HEK293 (cell line): ENCODE data around the gene BATF2.
A peak's percentile ranks its signal among the peaks of the same experiment; 100 is the strongest.

Experiments used
- CTCF ChIA-PET: fragments of 350-600 bp; formaldehyde crosslinking; extraction: SDS; loops from one replicate; lab custom pipeline; 2021; ENCODE audit warnings: antibody characterized with exemption; lab: Yijun Ruan, JAX
- POLR2A ChIA-PET: fragments of 300-600 bp; formaldehyde crosslinking; extraction: SDS; loops from one replicate; lab custom pipeline; 2020; ENCODE audit warnings: antibody characterized with exemption, inconsistent platforms; lab: Yijun Ruan, JAX
- H3K27ac ChIP-seq: fragments of 200-500 bp; sonication (Bioruptor generic); 2 replicates; pipeline ENCODE4 v1.5.1; 2014; ENCODE audit warnings: low read depth, low read length, control low read depth, inconsistent platforms; ENCODE audit errors: extremely low read depth
- H3K36me3 ChIP-seq, 2 experiments: fragments of 200-500 bp in 1 of 2; sonication (Bioruptor generic) in 1 of 2; 1 replicate in 1 of 2; 2 replicates in 1 of 2; pipeline ENCODE4 v1.5.1; 2014 to 2017; ENCODE audit warnings: inconsistent platforms in 2 of 2, low read length in 2 of 2; ENCODE audit not compliant: control insufficient read depth in 2 of 2, insufficient read depth in 1 of 2
- H3K4me1 ChIP-seq: fragments of 200-500 bp; sonication (Bioruptor generic); 2 replicates; pipeline ENCODE4 v1.5.1; 2014; ENCODE audit warnings: mild to moderate bottlenecking, low read length, inconsistent platforms; ENCODE audit not compliant: control insufficient read depth, insufficient read depth
- H3K4me3 ChIP-seq: 2 replicates; pipeline ENCODE4 v1.5.1; 2011; ENCODE audit warnings: low read depth, mild to moderate bottlenecking, control low read depth, low read length, moderate library complexity
- H3K9me3 ChIP-seq: fragments of 200-500 bp; sonication (Bioruptor generic); 2 replicates; pipeline ENCODE4 v1.5.1; 2014; ENCODE audit warnings: low read depth, low read length, inconsistent platforms; ENCODE audit not compliant: control insufficient read depth, insufficient read depth
- HOXC10 ChIP-seq: sonication (generic); formaldehyde crosslinking; IDR thresholded peaks from 2 replicates; pipeline ENCODE4 v1.8.1; 2023; ENCODE audit warnings: mild to moderate bottlenecking, missing genetic modification reagents
- KLF17 ChIP-seq: fragments of 450-650 bp; formaldehyde crosslinking; IDR thresholded peaks from 2 replicates; pipeline ENCODE4 v1.5.1; 2016; ENCODE audit warnings: missing biosample characterization, missing genetic modification characterization
- MEIS1 ChIP-seq: sonication (generic); formaldehyde crosslinking; IDR thresholded peaks from 2 replicates; pipeline ENCODE4 v1.8.1; 2022; ENCODE audit warnings: missing genetic modification reagents, mild to moderate bottlenecking, borderline replicate concordance
- OSR2 ChIP-seq: fragments of 450-650 bp; formaldehyde crosslinking; IDR thresholded peaks from 2 replicates; pipeline ENCODE4 v1.5.1; 2016; ENCODE audit warnings: missing biosample characterization, missing genetic modification characterization
- YY1 ChIP-seq: fragments of 450-650 bp; formaldehyde crosslinking; IDR thresholded peaks from 2 replicates; pipeline ENCODE4 v1.5.1; 2018; ENCODE audit warnings: missing biosample characterization, missing genetic modification characterization
- ZBTB1 ChIP-seq: fragments of 450-650 bp; formaldehyde crosslinking; IDR thresholded peaks from 2 replicates; pipeline ENCODE4 v1.5.1; 2016; ENCODE audit warnings: missing biosample characterization, missing genetic modification characterization
- ZBTB21 ChIP-seq: fragments of 450-650 bp; formaldehyde crosslinking; IDR thresholded peaks from 2 replicates; pipeline ENCODE4 v1.5.1; 2017; ENCODE audit warnings: missing biosample characterization, missing genetic modification characterization
- ZBTB48 ChIP-seq: fragments of 450-650 bp; formaldehyde crosslinking; IDR thresholded peaks from 2 replicates; pipeline ENCODE4 v1.5.1; 2016; ENCODE audit warnings: missing biosample characterization, missing genetic modification characterization
- ZBTB7A ChIP-seq: fragments of 450-650 bp; formaldehyde crosslinking; IDR thresholded peaks from 2 replicates; pipeline ENCODE4 v1.5.1; 2016; ENCODE audit warnings: low read depth, missing biosample characterization, missing genetic modification characterization
- ZEB2 ChIP-seq: fragments of 450-650 bp; formaldehyde crosslinking; IDR thresholded peaks from 2 replicates; pipeline ENCODE4 v1.5.1; 2016; ENCODE audit warnings: missing biosample characterization, missing genetic modification characterization
- ZFHX2 ChIP-seq: fragments of 450-650 bp; formaldehyde crosslinking; conservative IDR thresholded peaks from 2 replicates; pipeline ENCODE4 v1.5.1; 2016; ENCODE audit warnings: missing biosample characterization, missing genetic modification characterization
- ZFP41 ChIP-seq: fragments of 450-650 bp; formaldehyde crosslinking; IDR thresholded peaks from 2 replicates; pipeline ENCODE4 v1.5.1; 2016; ENCODE audit warnings: missing biosample characterization, missing genetic modification characterization, borderline replicate concordance
- ZNF114 ChIP-seq: fragments of 450-650 bp; formaldehyde crosslinking; IDR thresholded peaks from 2 replicates; pipeline ENCODE4 v1.5.0; 2017; ENCODE audit warnings: missing biosample characterization, missing genetic modification characterization
- ZNF2 ChIP-seq: fragments of 450-650 bp; formaldehyde crosslinking; IDR thresholded peaks from 2 replicates; pipeline ENCODE4 v1.5.1; 2016; ENCODE audit warnings: missing biosample characterization, missing genetic modification characterization
- ZNF211 ChIP-seq: fragments of 450-650 bp; formaldehyde crosslinking; IDR thresholded peaks from 2 replicates; pipeline ENCODE4 v1.5.1; 2016; ENCODE audit warnings: low read depth, missing biosample characterization, missing genetic modification characterization
- ZNF274 ChIP-seq, 2 experiments: fragments of 200-500 bp in 1 of 2; fragments of 450-650 bp in 1 of 2; sonication (Bioruptor generic) in 1 of 2; formaldehyde crosslinking in 1 of 2; IDR thresholded peaks; 2 replicates each; pipeline versions ENCODE4 v1.5.1 to v1.6.1; 2014 to 2016; ENCODE audit warnings: borderline replicate concordance in 1 of 2, inconsistent platforms in 1 of 2, low read length in 1 of 2, missing biosample characterization in 1 of 2, missing genetic modification characterization in 1 of 2
- ZNF280C ChIP-seq: fragments of 450-650 bp; formaldehyde crosslinking; IDR thresholded peaks from 2 replicates; pipeline ENCODE4 v1.5.1; 2016; ENCODE audit warnings: missing biosample characterization, missing genetic modification characterization
- ZNF394 ChIP-seq: fragments of 450-650 bp; formaldehyde crosslinking; IDR thresholded peaks from 2 replicates; pipeline ENCODE4 v1.5.1; 2016; ENCODE audit warnings: missing biosample characterization, missing genetic modification characterization, mild to moderate bottlenecking, moderate library complexity, borderline replicate concordance
- ZNF426 ChIP-seq: fragments of 450-650 bp; formaldehyde crosslinking; IDR thresholded peaks from 2 replicates; pipeline ENCODE4 v1.5.1; 2017; ENCODE audit warnings: missing biosample characterization, missing genetic modification characterization, mild to moderate bottlenecking, inconsistent platforms, moderate library complexity
- ZNF433 ChIP-seq: fragments of 450-650 bp; formaldehyde crosslinking; IDR thresholded peaks from 2 replicates; pipeline ENCODE4 v1.5.1; 2016; ENCODE audit warnings: missing biosample characterization, missing genetic modification characterization, low read depth
- ZNF548 ChIP-seq: fragments of 450-650 bp; formaldehyde crosslinking; IDR thresholded peaks from 2 replicates; pipeline ENCODE4 v1.5.1; 2016; ENCODE audit warnings: missing biosample characterization, missing genetic modification characterization
- ZNF560 ChIP-seq: fragments of 450-650 bp; formaldehyde crosslinking; IDR thresholded peaks from 2 replicates; pipeline ENCODE4 v1.5.1; 2017; ENCODE audit warnings: missing biosample characterization, missing genetic modification characterization, borderline replicate concordance
- ZNF571 ChIP-seq: fragments of 450-650 bp; formaldehyde crosslinking; IDR thresholded peaks from 2 replicates; pipeline ENCODE4 v1.5.0; 2017; ENCODE audit warnings: missing biosample characterization, missing genetic modification characterization
- ZNF623 ChIP-seq: fragments of 450-650 bp; formaldehyde crosslinking; IDR thresholded peaks from 2 replicates; pipeline ENCODE4 v1.5.1; 2016; ENCODE audit warnings: missing biosample characterization, missing genetic modification characterization
- ZNF707 ChIP-seq: fragments of 450-650 bp; formaldehyde crosslinking; IDR thresholded peaks from 2 replicates; pipeline ENCODE4 v1.5.1; 2016; ENCODE audit warnings: missing biosample characterization, missing genetic modification characterization
- ZNF792 ChIP-seq: fragments of 450-650 bp; formaldehyde crosslinking; IDR thresholded peaks from 2 replicates; pipeline ENCODE4 v1.5.1; 2016; ENCODE audit warnings: missing biosample characterization, missing genetic modification characterization
- ZSCAN18 ChIP-seq: fragments of 450-650 bp; formaldehyde crosslinking; IDR thresholded peaks from 2 replicates; pipeline ENCODE4 v1.5.1; 2016; ENCODE audit warnings: missing biosample characterization, missing genetic modification characterization
- ZSCAN30 ChIP-seq: fragments of 450-650 bp; IDR thresholded peaks from 2 replicates; pipeline ENCODE4 v1.5.1; 2018; ENCODE audit warnings: missing biosample characterization, mild to moderate bottlenecking, missing genetic modification characterization, moderate library complexity
- ZSCAN4 ChIP-seq: fragments of 450-650 bp; formaldehyde crosslinking; IDR thresholded peaks from 2 replicates; pipeline ENCODE4 v1.5.1; 2017; ENCODE audit warnings: missing biosample characterization, missing genetic modification characterization
- ZSCAN5A ChIP-seq: fragments of 450-650 bp; formaldehyde crosslinking; IDR thresholded peaks from 2 replicates; pipeline ENCODE4 v1.5.1; 2016; ENCODE audit warnings: missing biosample characterization, missing genetic modification characterization

The BATF2 gene

GRCh38 chr11:65013130-65013887 lies 16.5 kb upstream of the BATF2 start (continued):
- TF ChIP-seq ZNF274 (IDR thresholded peaks at IDR 0.05; ENCODE audit: low read length): no peak
- no peak for TF ChIP-seq ZNF274 (tag by site-specific recombination; IDR thresholded peaks at IDR 0.05; ENCODE audit: borderline replicate concordance)
- no peak for TF ChIP-seq ZNF548 (tag by site-specific recombination)
- TF ChIP-seq ZNF2 (tag by site-specific recombination): no peak
- TF ChIP-seq ZBTB48: no peak
- TF ChIP-seq ZSCAN5A (tag by site-specific recombination): 0 out of 2 replicates have a peak, but pooled peaks have one; percentile 30
- TF ChIP-seq MEIS1 (CRISPR knock-in tag): no peak
- TF ChIP-seq OSR2 (tag by site-specific recombination): no peak
- TF ChIP-seq ZNF571 (tag by site-specific recombination): no peak
- TF ChIP-seq ZBTB21 (tag by site-specific recombination): peak; percentile 49
- TF ChIP-seq ZEB2: peak; percentile 93; the same call in 1 of the 2 replicates
- TF ChIP-seq ZNF792 (tag by site-specific recombination): no peak
- no peak for TF ChIP-seq ZNF623 (tag by site-specific recombination)
- 0 out of 2 replicates have a peak, but pooled peaks have one; percentile 29 for TF ChIP-seq YY1
- no peak for TF ChIP-seq ZSCAN4 (tag by site-specific recombination)
- TF ChIP-seq ZBTB1 (tag by site-specific recombination): no peak
- TF ChIP-seq HOXC10 (CRISPR knock-in tag): no peak
- no peak for TF ChIP-seq KLF17 (tag by site-specific recombination)
- TF ChIP-seq ZNF433 (tag by site-specific recombination): no peak

- Histone ChIP-seq H3K27ac (no peak overlapping the region), H3K36me3 (no peaks in the 10 kb centered on the region), H3K4me1 (no peaks in the 10 kb centered on the region), H3K4me3 (no peak overlapping the region), H3K9me3 (no peaks in the 10 kb centered on the region)
- POLR2A ChIA-PET: no interaction called here
- CTCF ChIA-PET: interaction anchor here (0.7 kb wide), 1 partner anchor 93 kb away, joined by 3 read pairs; no protein-coding TSS in a partner anchor
- TF ChIP-seq ZFP41 (no peak), ZNF707 (tag by site-specific recombination) (no peak), ZNF211 (no peak), ZEB2 (no peak), ZSCAN30 (no peak), ZSCAN18 (no peak), MEIS1 (CRISPR knock-in tag) (no peak), ZNF280C (tag by site-specific recombination) (no peak), ZNF560 (tag by site-specific recombination) (no peak), ZNF426 (peak; percentile 41), ZNF394 (tag by site-specific recombination) (peak; percentile 56; the same call in 1 of the 2 replicates), ZNF2 (tag by site-specific recombination) (no peak), ZNF114 (no peak), ZFHX2 (tag by site-specific recombination) (no peak), ZNF623 (tag by site-specific recombination) (peak; percentile 38), ZBTB7A (tag by site-specific recombination) (no peak)
Measured at GRCh38 chr11:65008873-65009272, 12.1 kb upstream of the BATF2 start.
